Measurements from ENCODE around the gene FRY.

Gene FRY

DNA sequence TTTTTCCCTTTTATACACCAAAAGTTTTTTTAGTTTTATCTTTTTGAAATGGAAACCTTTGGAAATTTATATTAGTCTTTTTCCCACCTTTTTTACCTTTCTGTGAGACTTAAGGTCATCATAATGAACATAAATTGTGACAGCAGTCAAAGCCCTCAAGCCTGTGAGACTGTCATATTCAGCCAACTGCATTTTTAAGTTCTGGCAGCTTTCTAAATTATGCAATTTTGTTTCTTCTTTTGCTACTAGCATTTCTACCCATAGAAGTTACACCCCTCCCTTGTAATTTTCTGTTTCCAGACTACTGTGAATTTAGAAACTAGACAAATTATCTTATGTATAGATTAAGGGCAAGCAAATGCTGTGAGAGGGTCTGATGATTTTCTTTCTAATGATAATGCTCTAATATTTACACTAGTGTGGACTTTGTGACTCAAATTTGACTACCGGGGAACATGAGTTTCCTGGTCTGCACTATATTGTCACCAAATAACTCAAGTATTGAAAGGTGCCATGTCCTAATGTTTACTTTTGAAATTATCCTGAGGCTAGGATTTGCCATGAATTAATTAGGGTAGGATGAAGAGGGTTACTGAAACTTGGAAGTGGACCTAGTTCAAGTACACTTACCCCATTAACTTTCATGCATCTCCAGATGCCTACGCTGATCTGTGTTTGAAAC, 43.7 kb downstream of the FRY start:
- no peak overlapping the region for H3K4me3 ChIP-seq (ENCODE audit: low read depth, low read length)
- ChIA-PET POLR2A (no interaction called here), CTCF (no interaction called here)
- TF ChIP-seq, protein P1, sequence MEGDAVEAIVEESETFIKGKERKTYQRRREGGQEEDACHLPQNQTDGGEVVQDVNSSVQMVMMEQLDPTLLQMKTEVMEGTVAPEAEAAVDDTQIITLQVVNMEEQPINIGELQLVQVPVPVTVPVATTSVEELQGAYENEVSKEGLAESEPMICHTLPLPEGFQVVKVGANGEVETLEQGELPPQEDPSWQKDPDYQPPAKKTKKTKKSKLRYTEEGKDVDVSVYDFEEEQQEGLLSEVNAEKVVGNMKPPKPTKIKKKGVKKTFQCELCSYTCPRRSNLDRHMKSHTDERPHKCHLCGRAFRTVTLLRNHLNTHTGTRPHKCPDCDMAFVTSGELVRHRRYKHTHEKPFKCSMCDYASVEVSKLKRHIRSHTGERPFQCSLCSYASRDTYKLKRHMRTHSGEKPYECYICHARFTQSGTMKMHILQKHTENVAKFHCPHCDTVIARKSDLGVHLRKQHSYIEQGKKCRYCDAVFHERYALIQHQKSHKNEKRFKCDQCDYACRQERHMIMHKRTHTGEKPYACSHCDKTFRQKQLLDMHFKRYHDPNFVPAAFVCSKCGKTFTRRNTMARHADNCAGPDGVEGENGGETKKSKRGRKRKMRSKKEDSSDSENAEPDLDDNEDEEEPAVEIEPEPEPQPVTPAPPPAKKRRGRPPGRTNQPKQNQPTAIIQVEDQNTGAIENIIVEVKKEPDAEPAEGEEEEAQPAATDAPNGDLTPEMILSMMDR (IDR thresholded peaks at IDR 0.05; ENCODE audit: insufficient read depth, low read length, missing control alignments): no peak
- DNase-seq (ENCODE audit: low read depth, low spot score): no peak

DNA sequence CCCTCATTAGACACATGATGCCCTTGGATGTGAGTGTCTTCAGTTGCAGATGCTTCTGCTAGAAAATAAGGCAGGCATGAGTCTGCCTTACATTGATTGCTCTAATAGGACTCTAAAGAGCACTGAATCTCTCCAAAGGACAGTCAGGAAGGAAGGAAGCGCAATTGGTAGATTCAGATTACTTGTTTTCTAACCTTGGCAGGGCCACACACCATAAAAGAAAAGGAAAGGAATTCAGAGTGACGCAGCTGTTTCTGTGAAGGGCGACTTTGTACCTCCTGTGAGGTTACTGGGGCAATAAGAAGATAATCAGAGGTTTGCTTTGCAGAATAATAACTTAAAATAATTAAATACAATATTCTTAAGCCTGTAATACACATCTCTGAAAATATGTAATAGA, 48.0 kb downstream of the FRY start:
- TF ChIP-seq, protein P1 (IDR thresholded peaks at IDR 0.05; ENCODE audit: insufficient read depth, low read length, missing control alignments): no peak
- ChIA-PET CTCF (no interaction called here), POLR2A (no interaction called here)
- no peak for DNase-seq (ENCODE audit: low read depth, low spot score)
- no peak overlapping the region for H3K4me3 ChIP-seq (ENCODE audit: low read depth, low read length)

DNA sequence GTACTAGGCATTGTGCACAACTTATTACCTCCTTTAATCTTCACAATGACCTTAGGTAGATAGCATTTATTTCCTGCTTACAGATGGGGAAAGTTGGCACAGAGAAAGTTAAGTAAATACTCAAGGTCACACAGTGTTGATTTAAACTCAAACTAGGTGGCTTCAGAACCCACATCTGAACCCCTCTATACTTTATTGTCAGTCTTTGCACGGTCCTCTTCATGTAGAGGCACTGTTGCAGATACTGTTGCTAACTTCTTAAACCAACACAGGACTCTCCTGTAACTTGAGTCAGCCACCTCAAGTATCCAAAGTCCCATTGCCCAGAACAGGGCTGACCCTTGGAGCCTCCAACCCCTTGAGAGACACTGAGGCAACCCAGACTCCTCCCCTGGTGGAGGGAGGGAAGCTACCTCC, 48.8 kb downstream of the FRY start:
- no peak overlapping the region for H3K4me3 ChIP-seq (ENCODE audit: low read depth, low read length)
- CTCF ChIA-PET: no interaction called here
- POLR2A ChIA-PET: no interaction called here
- TF ChIP-seq, protein P1 (IDR thresholded peaks at IDR 0.05; ENCODE audit: insufficient read depth, low read length, missing control alignments): no peak
- DNase-seq (ENCODE audit: low read depth, low spot score): no peak

DNA sequence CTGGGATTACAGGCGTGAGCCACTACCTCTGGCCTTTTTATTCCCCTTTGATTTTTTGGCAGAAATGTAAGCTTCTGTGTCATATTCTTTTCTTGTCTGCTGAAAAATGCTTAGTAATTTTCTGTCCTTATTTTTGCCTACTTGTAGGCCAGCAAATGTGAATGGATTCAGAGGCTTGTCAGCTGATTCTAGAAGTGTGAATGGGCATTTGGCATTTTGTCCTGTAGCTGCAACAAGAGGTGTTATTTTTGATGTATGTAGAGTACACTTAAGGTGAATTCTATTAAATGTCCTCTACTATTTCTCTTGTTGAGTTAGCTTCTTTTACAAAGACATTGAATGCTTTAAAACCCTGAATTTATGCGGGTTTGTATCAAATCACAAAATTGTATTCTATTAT, 50.0 kb downstream of the FRY start:
- no peak for DNase-seq (ENCODE audit: low read depth, low spot score)
- ChIA-PET POLR2A (no interaction called here), CTCF (interaction anchor here (1.4 kb wide), 1 partner anchor 171 kb away, joined by 3 read pairs; no protein-coding TSS in a partner anchor)
- no peak overlapping the region for H3K4me3 ChIP-seq (ENCODE audit: low read depth, low read length)
- TF ChIP-seq, protein P1 (IDR thresholded peaks at IDR 0.05; ENCODE audit: insufficient read depth, low read length, missing control alignments): no peak

DNA sequence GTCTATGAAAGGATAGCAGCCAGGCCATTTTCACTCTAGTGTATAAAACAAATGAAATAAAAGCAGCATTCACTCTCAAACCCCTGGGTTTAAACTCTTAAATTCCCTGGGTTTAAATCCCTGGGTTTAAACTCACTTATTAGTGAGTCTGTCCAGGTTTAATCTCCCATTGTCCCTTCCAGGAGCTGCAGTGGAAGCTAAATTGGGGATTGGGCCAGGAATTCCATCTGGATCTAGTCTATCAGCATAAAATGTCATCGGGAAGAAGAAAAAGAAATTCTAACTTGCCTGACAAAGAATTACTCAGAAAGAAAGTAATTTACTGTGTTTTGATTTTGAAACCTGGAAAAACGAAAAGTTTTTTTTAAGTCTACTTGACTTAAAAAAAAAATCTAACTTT, 54.8 kb downstream of the FRY start:
- TF ChIP-seq, protein P1 (IDR thresholded peaks at IDR 0.05; ENCODE audit: insufficient read depth, low read length, missing control alignments): no peak
- POLR2A ChIA-PET: no interaction called here
- DNase-seq (ENCODE audit: low read depth, low spot score): no peak
- CTCF ChIA-PET: no interaction called here
- no peak overlapping the region for H3K4me3 ChIP-seq (ENCODE audit: low read depth, low read length)

DNA sequence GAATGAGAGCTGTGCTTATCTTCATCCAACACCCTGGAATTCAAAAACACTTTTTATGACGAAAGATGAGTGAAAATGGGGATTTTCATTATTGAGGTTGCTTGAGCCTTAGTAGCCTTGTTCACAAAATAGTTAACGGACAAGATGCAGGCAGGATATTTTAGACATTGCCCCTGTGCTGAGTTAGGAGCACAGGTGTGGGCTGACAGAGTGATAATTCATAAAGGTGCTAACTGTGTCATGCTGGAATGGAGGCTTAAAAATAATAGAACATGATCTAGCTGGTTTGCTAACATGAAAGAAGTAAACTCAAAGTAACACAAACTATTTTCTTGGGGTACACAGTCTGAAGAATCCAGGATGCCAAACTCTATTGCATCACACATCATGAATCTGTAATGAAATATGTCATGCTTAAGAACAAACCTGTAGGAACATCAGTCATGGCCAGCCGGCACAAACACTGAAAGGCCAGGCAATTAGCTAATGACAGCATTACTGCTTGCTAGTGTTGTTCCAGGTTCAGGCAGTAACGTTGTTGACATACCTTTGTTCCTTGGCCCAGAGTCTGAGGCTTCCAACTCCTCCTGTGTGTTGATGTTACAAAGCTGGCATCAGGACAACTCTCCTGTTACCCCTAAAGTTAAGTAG, 55.3 kb downstream of the FRY start:
- TF ChIP-seq, protein P1 (IDR thresholded peaks at IDR 0.05; ENCODE audit: insufficient read depth, low read length, missing control alignments): no peak
- POLR2A ChIA-PET: no interaction called here
- no peak for DNase-seq (ENCODE audit: low read depth, low spot score)
- H3K4me3 ChIP-seq (ENCODE audit: low read depth, low read length): no peak overlapping the region
- CTCF ChIA-PET: no interaction called here

Measured in AG04449 (cell line).